Liver (tissue), 3 donors: Measurements from ENCODE around the gene EFHB.
A peak's percentile ranks its signal among the peaks of the same experiment; 100 is the strongest.

Experiments
- CTCF ChIP-seq: fragments of 150-350 bp; IDR thresholded peaks from 2 replicates; pipeline ENCODE4 v1.5.1; 2017; ENCODE audit warnings: improper control_type of control experiment, low read depth, low read length; ENCODE audit not compliant: missing input control
- EGR1 ChIP-seq, 2 donors: IDR thresholded peaks; 2 replicates each; pipeline ENCODE4 v1.6.1; 2016 to 2018; ENCODE audit warnings: antibody characterized with exemption in 2 of 2, low read depth in 2 of 2
- FOXA1 ChIP-seq: IDR thresholded peaks from 2 replicates; pipeline ENCODE4 v1.6.1; 2016; ENCODE audit warnings: antibody characterized with exemption
- HNF4A ChIP-seq, 2 donors: conservative IDR thresholded peaks; 2 replicates each; pipeline ENCODE4 v1.6.1; 2016; ENCODE audit warnings: antibody characterized with exemption in 2 of 2, mild to moderate bottlenecking in 2 of 2
- JUND ChIP-seq, 2 donors: IDR thresholded peaks; 2 replicates each; pipeline ENCODE4 v1.6.1; 2016; ENCODE audit warnings: antibody characterized with exemption in 2 of 2
- REST ChIP-seq: IDR thresholded peaks from 2 replicates; pipeline ENCODE4 v1.6.1; 2016; ENCODE audit warnings: antibody characterized with exemption, mild to moderate bottlenecking
- SP1 ChIP-seq: IDR thresholded peaks from 2 replicates; pipeline ENCODE4 v1.6.1; 2018; ENCODE audit warnings: antibody characterized with exemption, mild to moderate bottlenecking
- YY1 ChIP-seq: IDR thresholded peaks from 2 replicates; pipeline ENCODE4 v1.6.1; 2016; ENCODE audit warnings: antibody characterized with exemption, mild to moderate bottlenecking
- donor health status: healthy.
- donor health status: healthy.

GRCh38 chr3:19866751-19867347 is 67.2 kb downstream of the EFHB start:
- TF ChIP-seq SP1, result no peak
- peak; percentile 83 for TF ChIP-seq CTCF
- TF ChIP-seq JUND (IDR thresholded peaks at IDR 0.05), result no peak
- TF ChIP-seq FOXA1, result no peak
- no peak for TF ChIP-seq HNF4A (conservative IDR thresholded peaks at IDR 0.05)
- TF ChIP-seq YY1, result no peak
- no peak for TF ChIP-seq REST
- no peak for TF ChIP-seq EGR1 (IDR thresholded peaks at IDR 0.05; ENCODE audit: low read depth in 2 of 2)
